Peyer's patch (tissue), 4 donors: Measurements from ENCODE around the gene POLD1.

ENCODE experiments used
- POLR2A ChIP-seq, 2 donors: fragments of 450-650 bp; IDR thresholded peaks; one replicate each; pipeline ENCODE4 v1.5.1; 2017; ENCODE audit warnings: antibody characterized with exemption in 2 of 2, mild to moderate bottlenecking in 2 of 2, moderate library complexity in 2 of 2
- TF ChIP-seq, protein P1 (sequence below), 6 experiments: fragments of 450-650 bp in 4 of 6; fragments of 200-600 bp in 2 of 6; sonication (generic) in 1 of 6; IDR thresholded peaks; one replicate each; pipeline ENCODE4 v1.5.1; 2017 to 2019; ENCODE audit warnings: antibody characterized with exemption in 6 of 6, mild to moderate bottlenecking in 3 of 6, moderate library complexity in 1 of 6

DNA sequence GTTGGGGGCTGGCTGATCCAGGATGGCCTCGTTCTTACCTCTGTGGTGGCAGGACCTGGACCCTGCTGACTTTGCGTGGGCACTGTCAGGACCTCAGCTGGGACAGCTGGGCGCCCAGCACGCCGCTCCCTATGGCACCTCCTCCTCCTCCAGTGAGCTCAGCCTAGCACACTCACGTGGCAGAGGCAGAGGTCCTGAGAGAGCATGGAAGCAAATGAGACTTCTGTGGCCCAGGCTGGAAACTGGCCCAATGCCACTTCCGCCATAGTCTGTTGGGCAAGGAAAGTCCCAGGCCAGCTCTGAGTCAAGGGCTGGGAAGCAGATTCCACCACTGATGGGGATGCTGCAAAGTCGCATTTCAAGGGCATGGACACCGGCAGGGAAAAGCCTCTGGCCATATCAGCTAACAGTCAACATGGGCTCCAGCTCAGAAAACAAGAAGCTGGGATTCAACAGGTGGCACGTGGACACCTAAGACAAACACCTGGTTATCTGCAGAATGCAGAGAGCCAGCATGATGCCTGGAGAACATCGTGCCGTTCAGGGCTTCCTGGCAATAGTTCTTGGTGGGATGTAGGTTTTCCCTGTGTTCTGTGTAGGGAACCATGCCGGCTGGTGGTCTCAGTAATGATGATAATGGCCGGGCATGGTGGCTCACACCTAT, 65.2 kb downstream of the POLD1 start:
- no peak for TF ChIP-seq POLR2A (IDR thresholded peaks at IDR 0.05)
- TF ChIP-seq, protein P1, sequence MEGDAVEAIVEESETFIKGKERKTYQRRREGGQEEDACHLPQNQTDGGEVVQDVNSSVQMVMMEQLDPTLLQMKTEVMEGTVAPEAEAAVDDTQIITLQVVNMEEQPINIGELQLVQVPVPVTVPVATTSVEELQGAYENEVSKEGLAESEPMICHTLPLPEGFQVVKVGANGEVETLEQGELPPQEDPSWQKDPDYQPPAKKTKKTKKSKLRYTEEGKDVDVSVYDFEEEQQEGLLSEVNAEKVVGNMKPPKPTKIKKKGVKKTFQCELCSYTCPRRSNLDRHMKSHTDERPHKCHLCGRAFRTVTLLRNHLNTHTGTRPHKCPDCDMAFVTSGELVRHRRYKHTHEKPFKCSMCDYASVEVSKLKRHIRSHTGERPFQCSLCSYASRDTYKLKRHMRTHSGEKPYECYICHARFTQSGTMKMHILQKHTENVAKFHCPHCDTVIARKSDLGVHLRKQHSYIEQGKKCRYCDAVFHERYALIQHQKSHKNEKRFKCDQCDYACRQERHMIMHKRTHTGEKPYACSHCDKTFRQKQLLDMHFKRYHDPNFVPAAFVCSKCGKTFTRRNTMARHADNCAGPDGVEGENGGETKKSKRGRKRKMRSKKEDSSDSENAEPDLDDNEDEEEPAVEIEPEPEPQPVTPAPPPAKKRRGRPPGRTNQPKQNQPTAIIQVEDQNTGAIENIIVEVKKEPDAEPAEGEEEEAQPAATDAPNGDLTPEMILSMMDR (IDR thresholded peaks at IDR 0.05), result no peak
